CD4-positive, alpha-beta T cell treated with Interleukin-10 for 1 hour (primary cell): ENCODE measurements around the gene PCSK7.
"Not testable (repeated sequence)": the region's sequence is repeated elsewhere in the genome, so short reads cannot be mapped to it uniquely, and the experiment has no call there.

Experiments used
- DNase-seq: peaks from one replicate; pipeline ENCODE4 v3.0.0-alpha.2; 2020

The PCSK7 gene

DNA sequence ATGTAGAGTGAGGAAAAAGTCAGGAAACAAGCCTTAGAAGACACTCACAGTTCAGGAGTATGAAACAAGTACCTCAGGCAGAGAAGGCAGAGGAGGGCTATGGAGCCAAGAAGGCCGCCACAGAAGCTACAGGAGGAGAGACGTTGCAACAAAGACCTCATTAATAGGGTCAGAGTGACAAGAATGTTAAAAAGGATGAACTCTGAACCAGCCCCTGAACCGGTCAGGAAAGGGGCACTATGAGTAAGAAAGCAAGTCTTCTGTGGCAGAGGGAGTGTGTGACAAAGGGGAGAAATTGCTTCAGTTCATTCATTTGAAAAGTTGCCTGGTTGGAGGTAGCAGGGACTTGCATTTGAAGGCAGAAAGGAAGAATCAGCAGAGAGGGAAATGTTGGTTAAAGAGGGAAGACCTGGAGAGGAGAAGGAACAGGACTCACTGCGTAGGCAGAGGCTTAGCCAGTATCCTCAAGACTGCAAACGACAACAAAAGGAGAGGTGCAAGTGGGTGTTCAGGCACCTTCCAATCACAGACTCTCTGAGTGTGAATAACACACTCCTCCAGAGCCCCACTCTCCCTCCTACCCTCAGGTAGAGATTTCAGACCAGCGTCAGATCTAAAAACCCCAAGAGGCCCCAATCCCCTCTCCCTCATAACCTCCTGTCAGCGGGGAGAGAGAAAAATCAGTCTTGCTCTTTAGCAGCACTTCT, 17.3 kb downstream of the PCSK7 start:
- no peak for DNase-seq

DNA sequence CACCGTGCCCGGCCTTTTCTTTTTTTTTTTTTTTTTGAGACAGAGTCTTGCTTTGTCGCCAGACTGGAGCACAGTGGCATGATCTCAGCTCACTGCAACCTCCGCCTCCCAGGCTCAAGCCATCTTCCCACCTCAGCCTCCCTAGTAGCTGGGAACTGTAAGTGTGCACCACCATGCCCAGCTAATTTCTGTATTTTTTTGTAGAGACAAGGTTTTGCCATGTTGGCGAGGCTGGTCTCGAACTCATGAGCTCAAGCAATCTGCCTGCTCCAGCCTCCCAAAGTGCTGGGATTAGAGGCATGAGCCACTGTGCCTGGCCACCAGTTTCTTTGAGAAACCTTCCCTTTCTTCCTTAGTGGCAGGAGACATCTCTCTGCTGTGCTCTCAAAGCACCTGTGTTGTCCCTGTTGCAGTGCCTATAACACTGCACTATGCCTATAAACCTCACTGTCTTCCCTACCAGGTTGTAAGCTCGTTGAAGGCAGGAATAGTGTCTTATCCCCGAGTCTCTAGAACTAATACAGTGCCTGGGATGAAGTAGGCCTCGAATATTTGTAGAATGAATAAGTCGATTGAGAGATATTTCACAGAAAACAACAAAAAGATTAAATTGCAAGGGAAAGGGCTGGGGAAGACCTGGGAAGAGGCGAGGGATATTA, 19.0 kb downstream of the PCSK7 start:
- DNase-seq, result no peak

DNA sequence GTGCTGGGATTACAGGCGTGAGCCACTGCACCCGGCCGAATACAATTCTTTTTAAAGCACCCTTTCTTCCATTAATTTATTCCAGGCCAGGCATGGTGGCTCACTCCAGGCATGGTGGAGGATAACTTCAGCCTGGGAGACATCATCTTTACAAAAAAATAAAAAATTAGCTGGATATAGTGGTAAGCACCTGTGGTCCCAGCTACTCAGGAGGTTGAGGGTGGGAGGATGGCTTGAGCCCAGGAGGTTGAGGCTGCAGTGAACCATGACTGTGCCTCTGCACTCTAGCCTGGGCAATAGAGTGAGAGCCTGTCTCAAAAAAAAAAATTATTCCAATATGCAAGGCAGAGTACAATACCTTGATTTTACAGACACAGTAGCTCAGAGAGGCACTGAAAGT, 21.3 kb downstream of the PCSK7 start:
- no peak for DNase-seq

DNA sequence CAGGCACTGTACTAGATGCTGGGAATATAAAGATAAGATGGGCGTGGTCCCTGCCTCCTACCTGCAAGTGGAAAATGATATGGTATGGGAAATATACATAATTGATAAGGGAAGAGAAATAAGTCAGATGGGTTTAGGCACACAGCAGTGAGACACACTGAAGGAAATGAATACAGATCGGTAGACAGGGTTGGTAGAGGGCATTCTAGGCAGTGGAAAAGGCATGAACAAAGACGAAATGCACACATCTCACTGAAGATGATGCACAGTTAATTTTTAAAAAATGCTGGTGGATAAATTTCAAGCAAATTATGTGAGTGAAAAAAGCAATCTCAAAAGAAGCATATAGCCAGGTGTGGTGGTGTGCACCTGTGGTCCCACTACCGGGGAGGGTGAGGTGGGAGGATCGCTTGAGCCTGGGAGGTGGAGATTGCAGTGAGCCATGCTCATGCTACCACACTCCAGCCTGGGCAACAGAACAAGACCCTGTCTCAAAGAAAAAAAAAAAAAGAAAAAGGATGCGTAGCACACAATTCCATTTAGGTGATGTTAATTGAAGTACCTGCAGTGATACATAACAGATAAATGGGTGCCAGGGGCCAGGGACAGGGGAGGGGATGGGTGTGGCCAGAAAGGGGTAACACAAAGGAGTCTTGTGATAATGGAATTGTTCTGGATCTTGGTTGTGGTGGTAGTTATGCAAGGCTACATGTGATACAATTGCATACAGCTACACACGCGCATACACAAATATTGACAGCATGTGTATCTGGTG, 22.3 kb downstream of the PCSK7 start:
- not testable (repeated sequence) for DNase-seq

DNA sequence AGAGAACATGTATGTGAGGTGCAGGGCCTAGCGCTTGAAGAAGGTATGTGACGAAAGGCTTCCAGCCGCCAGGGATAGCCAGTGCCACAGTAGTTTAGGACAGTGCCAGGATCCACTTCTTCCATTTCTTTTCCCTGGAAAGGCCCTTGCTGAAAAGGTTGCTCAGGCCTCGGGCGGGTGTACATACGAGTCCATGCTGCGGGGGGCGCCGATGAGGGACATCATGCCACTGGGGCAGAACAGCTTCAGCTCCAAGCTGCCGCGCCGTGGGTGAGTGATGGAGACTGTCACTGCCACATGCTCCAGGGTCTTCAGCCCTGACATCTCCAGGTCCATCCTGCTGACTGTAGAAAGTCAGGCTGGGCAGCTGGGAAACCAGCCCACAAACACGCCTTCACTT, 23.2 kb downstream of the PCSK7 start:
- not testable (repeated sequence) for DNase-seq

DNA sequence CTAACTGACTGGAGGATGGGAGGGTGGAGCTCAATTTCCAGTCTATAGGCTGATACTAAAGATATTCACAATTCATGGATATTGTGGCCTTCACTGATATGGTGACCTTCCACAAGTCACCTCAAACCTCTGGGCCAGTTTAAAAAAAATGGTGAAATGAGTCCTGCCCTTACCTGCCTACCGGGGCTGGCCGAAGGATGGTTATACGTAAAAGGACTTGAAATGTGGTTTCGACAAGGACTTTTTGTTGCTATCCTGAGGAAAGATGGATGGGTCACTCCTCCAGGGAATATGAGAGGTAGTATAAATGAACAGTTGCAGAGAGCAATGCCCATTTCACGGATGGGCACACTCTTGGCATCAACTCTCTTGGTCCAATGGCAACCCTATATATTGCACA, 24.4 kb downstream of the PCSK7 start:
- DNase-seq, result not testable (repeated sequence)

DNA sequence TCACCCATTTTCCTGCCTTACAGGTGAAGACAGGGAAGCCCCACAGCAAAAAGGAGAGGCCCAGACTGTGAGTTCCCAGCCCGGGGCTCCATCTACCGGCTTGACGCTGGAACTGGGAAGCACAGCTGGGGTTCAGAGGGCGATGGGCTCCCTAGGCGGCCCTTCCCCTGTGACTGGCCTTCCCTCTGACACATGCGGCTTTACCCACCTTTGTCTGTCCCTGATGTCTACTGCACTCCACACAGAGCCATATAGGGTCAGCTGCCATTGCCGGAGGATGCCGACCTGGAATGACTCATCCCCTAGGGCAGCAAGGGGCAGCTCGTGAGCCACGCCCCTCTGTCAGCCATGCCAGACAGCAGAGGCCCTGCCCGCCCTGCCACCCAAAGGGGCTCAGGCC, 25.0 kb downstream of the PCSK7 start:
- not testable (repeated sequence) for DNase-seq

DNA sequence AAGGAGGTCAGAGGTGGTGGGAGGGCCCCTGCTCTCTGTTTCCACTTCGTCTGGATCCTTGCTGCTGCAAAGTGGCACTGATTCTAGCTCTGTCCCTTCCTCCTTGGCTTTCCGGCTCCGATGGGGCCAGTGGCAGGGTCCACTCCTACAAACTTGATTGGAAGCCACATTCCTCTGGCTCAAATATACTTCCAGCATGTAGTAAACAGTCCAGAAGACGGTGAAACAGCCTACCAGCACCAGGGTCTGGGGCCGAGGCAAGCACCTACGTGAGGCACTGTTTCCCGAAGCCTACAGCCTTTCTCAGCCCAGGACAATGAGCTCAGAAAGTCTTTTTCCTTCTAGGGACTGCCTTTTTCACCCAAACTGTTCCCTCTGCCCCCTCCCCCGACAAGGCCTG, 25.8 kb downstream of the PCSK7 start:
- not testable (repeated sequence) for DNase-seq

DNA sequence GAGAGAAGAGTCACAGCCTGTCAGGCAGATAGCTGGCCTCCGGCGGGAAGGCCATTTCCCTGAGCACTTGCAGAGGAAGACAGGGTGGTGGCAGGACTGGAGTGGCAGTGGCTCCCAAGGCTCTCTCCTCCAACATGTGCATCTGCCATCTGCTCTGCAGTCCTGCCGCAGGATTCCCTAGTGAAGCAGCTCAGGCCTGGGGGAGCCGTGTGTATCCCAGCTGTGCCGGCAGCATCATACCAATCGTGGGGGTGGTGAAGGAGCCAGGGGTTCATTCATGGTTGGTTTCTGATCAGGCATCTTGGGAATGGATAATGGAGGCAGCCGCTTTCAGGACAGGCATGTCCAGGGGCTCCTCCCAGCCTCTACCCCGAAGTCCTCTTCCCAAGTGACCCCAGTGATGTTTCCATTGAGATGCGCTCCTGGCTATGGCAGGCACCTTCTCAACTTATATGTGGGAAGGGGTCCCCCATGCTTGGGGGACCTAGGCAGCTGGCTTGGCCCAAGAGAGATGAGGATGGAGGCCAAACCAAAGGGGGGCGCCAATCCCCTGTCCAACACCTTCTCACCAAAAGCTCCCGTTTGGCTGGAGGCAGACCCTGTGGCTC, 26.6 kb downstream of the PCSK7 start:
- DNase-seq, result no peak

DNA sequence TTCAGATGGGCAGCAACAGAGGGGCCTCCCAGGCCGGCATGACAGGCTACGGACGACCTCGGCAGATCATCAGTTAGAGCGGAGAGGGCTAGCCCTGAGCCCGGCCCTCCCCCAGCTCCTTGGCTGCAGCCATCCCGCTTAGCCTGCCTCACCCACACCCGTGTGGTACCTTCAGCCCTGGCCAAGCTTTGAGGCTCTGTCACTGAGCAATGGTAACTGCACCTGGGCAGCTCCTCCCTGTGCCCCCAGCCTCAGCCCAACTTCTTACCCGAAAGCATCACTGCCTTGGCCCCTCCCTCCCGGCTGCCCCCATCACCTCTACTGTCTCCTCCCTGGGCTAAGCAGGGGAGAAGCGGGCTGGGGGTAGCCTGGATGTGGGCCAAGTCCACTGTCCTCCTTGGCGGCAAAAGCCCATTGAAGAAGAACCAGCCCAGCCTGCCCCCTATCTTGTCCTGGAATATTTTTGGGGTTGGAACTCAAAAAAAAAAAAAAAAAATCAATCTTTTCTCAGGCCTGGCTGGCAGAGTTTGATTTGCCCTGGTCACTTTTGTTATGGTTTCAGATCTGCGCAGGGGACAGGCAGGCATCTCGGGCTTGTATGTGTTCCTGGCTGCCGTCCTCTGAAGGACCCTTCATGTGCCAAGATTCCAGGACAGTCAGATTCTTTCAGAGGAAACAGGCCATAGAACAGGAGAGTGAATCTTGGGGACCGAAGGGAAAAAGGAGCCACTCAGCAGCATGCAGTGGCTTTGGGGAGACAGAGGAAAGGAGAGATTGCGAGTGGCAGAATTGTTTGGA, 27.4 kb downstream of the PCSK7 start:
- DNase-seq, result no peak

DNA sequence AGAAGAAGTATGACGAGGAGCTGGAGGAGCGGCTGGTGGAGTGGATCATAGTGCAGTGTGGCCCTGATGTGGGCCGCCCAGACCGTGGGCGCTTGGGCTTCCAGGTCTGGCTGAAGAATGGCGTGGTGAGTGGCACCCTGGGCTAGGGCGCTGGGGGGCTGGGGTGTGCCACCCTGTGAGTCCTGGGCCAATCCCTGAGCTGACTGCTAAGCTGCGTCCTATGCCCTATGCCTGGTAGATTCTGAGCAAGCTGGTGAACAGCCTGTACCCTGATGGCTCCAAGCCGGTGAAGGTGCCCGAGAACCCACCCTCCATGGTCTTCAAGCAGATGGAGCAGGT, 28.8 kb downstream of the PCSK7 start:
- DNase-seq, result no peak

DNA sequence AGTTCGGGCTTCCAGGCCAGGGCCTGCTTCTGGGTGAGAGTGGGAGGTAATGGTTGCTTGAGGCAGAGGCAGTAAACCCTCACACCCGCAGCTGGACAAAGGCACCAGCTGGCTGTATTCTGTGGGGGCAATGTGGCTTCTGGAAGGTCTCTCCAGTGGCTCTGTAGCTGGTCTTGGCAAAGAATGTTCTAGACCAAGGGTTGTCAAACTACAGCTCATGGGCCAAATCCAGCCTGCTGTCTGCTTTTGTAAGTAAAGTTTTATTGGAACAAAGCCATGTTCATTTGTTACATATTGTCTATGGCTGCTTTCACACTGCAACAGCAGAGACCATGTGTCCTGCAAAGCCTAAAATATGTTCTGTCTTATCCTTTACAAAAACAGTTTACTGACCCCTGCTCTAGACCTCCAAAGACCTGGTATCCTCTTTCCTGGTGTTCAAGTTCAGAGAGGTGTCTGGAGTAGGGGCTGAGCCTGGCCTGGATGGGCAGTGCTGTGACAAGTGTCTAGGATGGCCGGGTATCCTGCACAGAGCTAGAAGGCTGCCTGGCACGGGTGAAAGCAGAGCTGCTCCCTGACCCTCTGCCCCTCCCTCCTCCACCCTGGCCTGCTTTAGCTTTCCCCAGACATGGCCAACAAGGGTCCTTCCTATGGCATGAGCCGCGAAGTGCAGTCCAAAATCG, 29.3 kb downstream of the PCSK7 start:
- no peak for DNase-seq

DNA sequence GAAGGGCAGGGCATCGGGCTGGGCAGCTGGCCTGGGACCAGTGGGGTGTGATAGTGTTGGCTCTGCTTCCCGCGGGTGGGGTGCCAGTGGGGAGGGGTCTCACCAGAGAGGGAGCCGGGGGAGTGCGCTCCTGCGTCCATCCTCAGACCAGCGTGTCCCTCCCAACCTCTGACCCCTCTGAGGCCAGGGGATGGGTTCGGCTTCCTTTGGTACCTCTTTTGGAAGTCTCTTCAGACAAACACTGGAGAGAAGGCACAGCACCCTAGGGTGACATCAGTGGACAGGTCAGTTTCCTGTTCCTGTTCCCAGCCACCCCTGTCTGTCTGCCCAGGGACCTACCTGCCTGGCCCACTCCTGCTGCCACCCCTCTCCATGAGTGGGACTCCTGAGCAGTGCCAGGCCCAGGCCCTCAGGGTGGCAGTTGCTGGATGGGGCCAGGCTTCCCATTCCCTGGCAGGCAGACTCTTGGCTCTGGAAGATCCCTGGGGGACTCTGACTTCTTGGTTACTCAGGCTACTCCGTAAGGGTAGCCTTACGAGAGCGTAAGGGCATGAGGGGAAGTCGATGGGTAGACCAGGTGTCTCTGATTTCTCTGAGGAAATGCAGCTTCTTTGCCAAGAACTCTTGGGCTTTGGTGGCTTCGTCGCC, 30.1 kb downstream of the PCSK7 start:
- DNase-seq, result no peak

DNA sequence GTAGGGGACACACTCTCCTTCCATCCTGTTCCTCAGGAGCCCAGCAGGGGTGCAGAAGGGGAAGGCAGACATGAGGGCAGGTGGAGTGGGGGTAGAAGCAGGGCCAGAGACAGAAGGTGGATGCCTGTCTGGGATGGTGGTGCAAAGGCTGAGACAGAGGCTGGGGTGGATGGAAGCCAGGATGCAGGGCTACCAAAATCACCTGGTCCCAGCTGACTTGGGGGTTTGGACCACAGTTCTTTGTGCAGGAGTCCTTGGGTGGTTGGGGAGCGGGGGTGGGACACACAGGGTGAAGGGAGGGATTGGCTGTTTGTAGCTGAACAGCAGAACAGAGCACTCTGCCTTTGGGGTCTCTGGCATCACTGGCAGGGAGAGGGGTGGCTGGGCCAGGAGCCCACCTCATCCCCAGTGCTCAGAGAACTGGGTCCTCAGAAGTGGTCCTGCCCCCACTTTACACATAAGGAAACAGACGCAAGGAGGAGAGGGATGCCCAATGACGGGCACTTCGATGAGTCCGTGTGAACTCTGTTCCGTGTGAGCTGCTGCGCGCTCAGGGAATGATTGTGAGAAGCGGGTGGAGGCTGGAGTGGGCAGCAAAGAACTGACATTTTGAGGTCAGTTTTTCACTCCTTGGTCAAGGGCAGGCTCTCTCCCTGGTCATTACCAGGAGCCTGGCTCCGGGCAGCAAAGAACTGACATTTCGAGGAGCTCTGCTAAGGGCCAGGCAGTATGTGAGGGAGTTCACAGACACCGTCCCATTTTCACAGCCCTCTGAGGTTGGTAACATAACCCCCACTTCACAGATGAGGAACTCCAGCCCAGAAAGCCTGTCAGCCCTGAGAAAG, 30.8 kb downstream of the PCSK7 start:
- no peak for DNase-seq

DNA sequence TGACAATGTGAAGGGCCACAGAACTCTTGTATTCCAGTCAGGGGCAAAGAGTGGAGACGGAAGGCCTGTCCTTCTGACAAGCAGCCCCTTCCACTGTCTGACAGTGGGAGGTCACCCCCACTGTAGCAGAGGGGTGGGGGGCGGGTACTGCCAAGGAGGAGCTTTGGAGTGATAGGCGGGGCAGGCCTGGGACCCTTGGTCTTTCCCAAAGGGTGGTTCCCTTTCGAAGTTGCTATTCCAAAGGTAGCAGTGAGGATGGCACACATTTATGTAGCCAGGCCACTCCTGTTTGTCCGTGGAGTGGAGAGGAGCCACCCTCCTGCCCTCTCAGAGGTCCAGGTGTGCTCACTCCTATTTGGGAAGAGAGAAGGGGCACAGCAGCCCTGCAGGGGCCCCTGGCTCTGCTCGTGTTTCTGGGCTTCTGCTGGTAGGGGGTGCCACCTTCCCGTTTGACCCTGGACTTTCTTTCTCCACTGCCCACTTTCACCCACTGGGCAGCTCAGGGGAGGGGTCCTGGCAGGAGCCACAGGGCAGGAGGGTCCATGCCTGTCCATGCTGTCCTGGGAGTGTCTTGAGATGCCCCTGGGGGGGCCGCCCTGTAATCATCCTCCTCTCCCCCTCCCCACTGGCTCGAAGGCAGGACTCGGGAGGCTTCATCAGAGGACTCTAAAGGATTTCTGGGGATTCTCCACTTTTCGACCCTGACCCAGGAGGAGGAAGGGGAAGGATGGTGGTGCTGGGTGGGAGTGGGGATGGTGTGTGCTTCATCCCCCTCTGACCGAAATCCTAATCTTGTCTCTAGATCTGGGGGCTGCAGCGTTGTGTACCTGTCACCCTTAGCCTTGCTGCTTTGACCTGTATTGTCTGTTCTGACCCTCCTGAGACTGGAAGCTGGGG, 31.7 kb downstream of the PCSK7 start:
- DNase-seq, result no peak

DNA sequence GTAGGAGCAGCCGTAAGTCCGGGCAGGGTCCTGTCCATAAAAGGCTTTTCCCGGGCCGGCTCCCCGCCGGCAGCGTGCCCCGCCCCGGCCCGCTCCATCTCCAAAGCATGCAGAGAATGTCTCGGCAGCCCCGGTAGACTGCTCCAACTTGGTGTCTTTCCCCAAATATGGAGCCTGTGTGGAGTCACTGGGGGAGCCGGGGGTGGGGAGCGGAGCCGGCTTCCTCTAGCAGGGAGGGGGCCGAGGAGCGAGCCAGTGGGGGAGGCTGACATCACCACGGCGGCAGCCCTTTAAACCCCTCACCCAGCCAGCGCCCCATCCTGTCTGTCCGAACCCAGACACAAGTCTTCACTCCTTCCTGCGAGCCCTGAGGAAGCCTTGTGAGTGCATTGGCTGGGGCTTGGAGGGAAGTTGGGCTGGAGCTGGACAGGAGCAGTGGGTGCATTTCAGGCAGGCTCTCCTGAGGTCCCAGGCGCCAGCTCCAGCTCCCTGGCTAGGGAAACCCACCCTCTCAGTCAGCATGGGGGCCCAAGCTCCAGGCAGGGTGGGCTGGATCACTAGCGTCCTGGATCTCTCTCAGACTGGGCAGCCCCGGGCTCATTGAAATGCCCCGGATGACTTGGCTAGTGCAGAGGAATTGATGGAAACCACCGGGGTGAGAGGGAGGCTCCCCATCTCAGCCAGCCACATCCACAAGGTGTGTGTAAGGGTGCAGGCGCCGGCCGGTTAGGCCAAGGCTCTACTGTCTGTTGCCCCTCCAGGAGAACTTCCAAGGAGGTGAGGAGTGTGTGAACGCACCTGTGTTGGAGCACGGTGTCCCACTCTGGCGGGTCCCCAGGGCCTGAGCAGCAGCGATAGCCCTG, 32.6 kb downstream of the PCSK7 start, which contains the start of gene TAGLN:
TAGLN (plus strand) TSS at position 318 of the 863 bp plus-strand sequence. CDS start 3,644 bp downstream, outside the sequence.
- no peak for DNase-seq

DNA sequence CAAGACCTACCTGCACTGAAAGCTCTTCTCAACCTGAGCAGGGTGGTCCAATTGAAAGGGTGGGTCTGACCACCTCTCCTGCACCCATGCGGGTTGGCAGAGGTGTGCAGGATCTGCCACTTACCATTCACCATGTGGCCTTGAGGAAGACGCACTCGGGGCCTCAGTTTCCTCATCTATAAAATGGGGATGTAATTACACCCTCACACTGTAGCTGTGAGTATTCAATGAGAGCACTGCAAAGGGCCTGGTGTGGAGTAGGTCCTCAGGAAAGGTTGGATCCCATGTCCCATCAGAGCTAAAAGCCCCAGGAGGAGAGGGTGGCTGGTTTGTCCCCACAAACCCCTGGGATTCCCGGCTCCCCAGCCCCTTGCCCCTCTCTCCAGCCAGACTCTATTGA, 33.3 kb downstream of the PCSK7 start:
- DNase-seq, result no peak
